ENCODE data around the gene ARHGAP24. TPM values are rescaled to one million over a fixed set of nuclear protein-coding genes. Genes with fewer than 3 reads are reported as not detected.
"Not testable (repeated sequence)": the region's sequence is repeated elsewhere in the genome, so short reads cannot be mapped to it uniquely, and the experiment has no call there.

ARHGAP24 gene
- total RNA-seq, 2 donors from 2014 or later = 30.2 to 38.3 TPM

- DNase-seq (no peak), ATAC-seq (no peak)
- intact Hi-C loops (cut with DNase I) = loop anchor here in 1 of 2 donors (5.0 to 10.0 kb wide), 2 partner anchors 45 to 267 kb away; no protein-coding TSS in a partner anchor
Observed at GRCh38 chr4:85477534-85477933, 2.6 kb downstream of the ARHGAP24 start.

GRCh38 chr4:85478576-85478975 is 3.6 kb downstream of the ARHGAP24 start:
- ATAC-seq (no peak), DNase-seq (no peak)
- intact Hi-C loops (cut with DNase I) = loop anchor here in 1 of 2 donors (5.0 to 10.0 kb wide), 2 partner anchors 44 to 266 kb away; no protein-coding TSS in a partner anchor

DNA sequence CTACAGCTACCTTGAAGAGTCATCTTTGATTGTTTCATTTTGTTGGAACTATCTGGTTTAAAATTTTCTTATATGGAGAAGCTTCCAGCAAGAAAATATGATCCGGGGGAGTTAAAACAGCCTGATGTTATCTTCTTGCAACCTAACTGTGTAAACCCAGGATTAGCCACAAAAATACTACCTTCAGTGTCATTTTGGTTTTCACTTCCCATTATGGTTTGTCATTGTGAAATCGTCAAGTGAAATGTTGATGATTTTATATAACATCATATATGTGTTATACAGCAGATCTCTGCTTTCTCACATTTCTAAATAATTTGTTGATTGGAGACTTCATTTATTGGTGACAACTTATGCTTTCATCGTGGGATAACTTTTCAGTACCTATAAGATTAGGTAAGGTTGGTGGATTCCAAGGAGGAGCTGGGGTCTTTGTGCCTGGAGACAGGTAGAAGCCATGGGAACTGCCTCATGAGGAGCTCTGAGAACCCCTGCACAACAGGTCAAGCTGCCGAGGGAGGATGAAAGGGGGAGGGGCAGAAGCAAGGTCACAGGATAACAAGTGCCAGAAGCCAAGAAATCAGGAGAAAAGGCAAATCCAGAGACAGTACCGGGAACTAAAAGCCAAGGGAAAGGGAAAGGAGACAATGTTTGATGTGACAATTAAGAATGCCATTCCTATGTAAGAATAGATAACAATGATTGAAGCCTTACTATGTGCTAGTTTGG is 7.2 kb downstream of the ARHGAP24 start:
- intact Hi-C loops (cut with DNase I) = no loop called here
- no peak for ATAC-seq
- no peak for DNase-seq

- intact Hi-C loops (cut with DNase I) = no loop called here
- DNase-seq (no peak), ATAC-seq (peak in 1 of 2 donors; percentile 70)
Observed at GRCh38 chr4:85486425-85487086, 11.6 kb downstream of the ARHGAP24 start.

DNA sequence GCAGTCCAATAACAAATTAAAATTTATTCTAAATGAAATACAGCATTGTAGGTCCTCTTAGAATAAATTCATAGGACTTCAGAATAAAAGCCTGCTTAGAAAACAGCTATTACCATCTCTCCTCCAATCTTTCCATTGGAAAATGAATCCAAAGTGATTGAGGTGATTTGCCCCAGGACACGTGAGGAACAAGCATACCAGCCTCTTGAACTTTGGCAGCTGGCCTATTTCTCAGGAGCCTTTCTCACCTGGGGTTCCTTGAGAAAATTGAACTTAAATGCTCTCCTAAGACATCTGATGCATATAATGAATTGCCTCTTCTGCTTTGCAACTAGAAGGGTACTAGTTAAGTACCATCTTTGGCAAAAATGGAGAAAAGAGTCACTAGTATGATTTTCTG is 13.5 kb downstream of the ARHGAP24 start:
- intact Hi-C loops (cut with DNase I) = no loop called here
- no peak for ATAC-seq

DNA sequence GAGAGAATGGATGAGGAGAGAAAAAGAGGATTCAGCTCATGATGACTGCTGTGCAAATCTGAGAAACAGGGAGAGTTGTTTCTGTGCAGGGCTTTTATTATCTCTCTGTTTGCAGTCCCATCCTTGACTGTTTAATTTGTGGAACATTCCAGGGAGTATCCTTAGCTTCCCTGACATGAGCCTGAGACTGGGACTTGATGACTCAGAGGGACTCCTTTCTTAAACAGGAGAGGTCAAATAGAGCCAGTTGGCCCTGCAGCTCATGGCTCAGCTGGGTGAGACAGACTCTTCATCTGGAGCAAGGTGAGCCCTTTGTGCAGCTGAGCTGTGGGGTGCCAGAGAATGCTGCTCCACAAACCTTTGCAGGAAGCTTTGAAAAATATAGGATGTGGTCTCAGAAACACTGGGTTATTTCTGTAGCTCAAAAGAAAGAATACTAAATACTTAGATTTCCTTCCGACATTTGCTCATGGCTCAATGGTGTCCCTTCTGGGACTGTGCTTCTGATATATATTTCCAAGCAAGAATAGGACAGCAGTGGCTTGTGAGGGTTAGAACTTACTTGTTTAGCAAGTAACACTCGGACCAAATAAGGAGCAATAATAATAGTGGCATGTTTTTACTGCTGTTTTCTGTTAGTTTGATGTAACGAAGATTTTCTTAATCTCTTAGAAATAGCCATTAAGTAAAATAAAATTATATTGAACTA is 14.5 kb downstream of the ARHGAP24 start:
- DNase-seq = no peak
- intact Hi-C loops (cut with DNase I) = no loop called here
- peak in 1 of 2 donors; percentile 88 for ATAC-seq

More for the DNA sequence above, 13.5 kb downstream of the ARHGAP24 start:
- DNase-seq = no peak

GRCh38 chr4:85491527-85491926 is 16.6 kb downstream of the ARHGAP24 start:
- intact Hi-C loops (cut with DNase I) = no loop called here
- DNase-seq = no peak
- ATAC-seq = peak; percentile 72 to 89

DNA sequence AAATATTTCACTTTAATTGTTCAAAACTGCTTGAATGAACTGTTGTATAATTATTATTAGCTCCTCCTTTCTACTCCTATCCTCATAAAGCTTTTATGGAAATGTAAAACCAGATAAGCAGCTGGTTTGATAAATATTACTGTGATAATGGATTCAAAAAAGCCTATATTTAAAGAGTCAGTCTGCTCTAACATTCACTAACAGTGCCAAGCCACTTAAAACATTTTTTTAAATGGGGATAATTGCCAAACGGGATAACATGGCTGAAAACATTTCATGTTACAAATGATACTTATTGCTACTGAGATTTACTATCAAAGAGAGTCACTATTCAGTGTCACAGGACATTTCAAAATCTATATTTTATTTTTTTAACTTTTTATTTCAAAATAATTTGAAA is 17.4 kb downstream of the ARHGAP24 start:
- intact Hi-C loops (cut with DNase I) = no loop called here
- ATAC-seq (no peak), DNase-seq (no peak)

DNA sequence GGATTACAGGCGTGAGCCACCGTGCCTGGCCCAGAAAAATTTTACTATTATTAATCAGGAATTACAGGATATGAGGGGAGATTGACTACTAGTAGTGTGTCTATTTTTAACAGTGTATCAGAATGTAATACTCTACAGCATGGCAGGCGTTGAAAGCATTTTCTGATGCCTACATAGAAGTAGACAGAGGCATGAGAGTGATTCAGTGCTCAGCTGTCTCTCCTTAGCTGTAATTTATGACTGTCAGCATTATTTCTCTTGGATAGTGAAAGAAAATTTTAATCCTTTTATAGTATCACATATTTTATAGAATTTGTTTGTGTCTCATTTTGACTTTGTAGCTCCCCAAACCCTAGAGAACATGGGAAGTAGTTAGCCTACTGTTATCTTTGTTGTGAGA is 20.7 kb downstream of the ARHGAP24 start:
- intact Hi-C loops (cut with DNase I) = no loop called here
- ATAC-seq (peak; percentile 50 to 82), DNase-seq (no peak)

GRCh38 chr4:85496126-85496849 is 21.3 kb downstream of the ARHGAP24 start:
- intact Hi-C loops (cut with DNase I) = no loop called here
- ATAC-seq = peak in 1 of 2 donors; percentile 13

DNA sequence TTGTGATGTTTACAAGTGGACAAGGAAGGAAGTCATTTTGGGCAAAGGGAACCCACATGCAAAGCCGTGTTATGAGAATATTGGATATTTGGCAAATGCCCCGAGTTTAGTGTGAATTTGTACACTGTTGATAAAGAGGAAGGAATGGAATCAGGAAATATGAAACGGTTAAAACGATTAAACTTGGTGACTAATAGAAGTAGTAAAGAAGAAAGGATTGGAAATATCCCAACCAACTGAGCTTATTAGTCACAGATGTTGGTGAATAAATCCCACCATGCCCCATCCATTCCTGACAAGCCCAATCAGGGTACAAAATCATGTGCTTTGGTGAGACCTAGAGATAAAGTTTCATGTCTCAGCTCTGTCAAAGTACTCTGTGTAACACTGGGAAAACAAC is 22.0 kb downstream of the ARHGAP24 start:
- ATAC-seq (peak in 1 of 2 donors; percentile 57), DNase-seq (no peak)
- intact Hi-C loops (cut with DNase I) = no loop called here

More at GRCh38 chr4:85496126-85496849, 21.3 kb downstream of the ARHGAP24 start:
- no peak for DNase-seq

DNA sequence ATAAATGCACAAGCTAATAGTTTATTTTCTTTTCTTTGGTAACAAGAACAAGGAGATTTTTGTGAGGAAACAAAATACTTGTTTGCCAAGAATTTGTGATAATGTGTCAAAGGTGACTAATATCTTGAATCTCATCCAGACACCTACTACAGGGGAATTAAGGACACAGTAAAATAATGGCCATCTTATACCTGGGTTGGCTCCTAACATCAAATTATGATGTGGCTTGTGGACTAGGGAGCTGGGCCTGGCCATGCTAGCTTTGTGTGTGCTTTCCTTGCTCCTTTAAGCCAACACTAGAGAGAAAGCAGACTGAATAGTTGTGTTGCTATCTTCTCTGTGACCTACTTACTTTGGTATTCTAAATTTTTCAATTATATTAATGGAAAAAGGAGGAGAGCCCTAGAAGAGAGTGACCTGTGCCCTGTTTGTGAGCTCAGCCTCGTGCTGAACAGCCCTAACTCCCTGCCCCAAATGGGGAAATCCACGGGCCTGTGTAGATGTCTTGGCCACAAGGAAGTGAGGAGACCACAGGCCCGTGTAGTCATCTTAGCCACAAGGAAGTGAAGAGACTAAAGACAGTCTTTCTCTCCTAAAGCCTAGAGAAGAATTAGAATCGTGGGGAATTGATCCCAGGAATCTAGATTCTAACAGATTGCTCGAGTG is 23.3 kb downstream of the ARHGAP24 start:
- peak; percentile 78 to 82 for ATAC-seq
- intact Hi-C loops (cut with DNase I) = no loop called here
- peak; percentile 56 for DNase-seq

- intact Hi-C loops (cut with DNase I) = no loop called here
- DNase-seq (no peak), ATAC-seq (no peak)
Observed at GRCh38 chr4:85499573-85499972, 24.6 kb downstream of the ARHGAP24 start.

GRCh38 chr4:85500110-85500867 is 25.3 kb downstream of the ARHGAP24 start:
- no peak for ATAC-seq
- no peak for DNase-seq
- intact Hi-C loops (cut with DNase I) = no loop called here

GRCh38 chr4:85501145-85501544 is 26.2 kb downstream of the ARHGAP24 start:
- DNase-seq; ATAC-seq; intact Hi-C loops (cut with DNase I): not testable (repeated sequence)

DNA sequence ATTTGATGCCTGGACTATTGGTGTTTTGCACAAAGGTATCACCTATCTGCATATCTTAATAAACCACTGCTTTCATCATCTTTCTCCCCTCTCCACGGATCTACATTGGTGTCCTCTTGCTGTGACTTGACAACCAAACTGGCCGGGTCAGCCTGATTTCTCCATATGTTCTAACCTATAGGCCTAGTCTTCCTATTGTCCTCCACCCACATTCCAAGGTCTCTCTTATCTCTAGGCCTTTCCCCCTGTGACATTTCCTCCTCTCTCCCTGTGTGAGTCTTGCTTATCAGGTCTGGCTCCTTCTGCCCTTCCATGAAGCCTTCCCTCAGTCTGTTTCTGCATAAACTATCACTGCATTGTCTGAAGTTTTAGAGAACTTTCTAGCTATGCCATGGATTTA is 33.7 kb downstream of the ARHGAP24 start:
- intact Hi-C loops (cut with DNase I) = no loop called here
- ATAC-seq = no peak
- DNase-seq = no peak

DNA sequence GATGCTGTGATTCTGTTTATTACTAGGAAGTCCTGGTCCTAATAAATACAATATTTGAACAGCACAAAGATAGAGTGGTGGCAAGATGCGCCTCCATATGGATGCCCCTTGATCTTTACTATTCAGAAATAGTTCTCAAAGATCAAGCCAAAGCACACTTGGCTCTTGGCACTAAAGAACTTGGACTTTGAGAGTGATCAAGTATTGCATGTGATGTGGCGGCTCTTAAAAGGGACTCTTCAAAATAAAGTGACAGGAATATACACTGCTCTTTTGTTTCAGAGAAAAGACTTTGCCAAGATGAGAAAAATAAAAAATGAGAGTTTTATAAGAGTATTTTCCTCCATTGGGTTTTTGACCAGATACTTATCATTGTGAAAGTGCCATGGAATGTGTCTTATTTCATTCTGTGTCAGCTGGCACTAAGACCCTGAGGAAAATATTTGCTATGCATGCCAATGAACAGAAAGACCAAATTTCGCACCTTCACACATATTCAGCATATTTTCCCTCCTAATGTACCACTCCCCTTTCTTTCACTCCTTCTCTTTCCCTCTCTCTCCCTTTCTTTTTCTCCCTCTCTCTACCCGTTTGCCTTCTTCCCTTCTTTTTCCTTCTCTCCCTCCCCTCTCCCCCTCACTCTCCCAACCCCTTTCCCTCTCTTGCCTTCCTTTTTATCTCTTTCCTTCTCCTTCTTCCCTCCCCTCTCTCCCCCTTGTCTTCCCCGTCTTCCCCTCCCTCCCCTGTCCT is 35.1 kb downstream of the ARHGAP24 start:
- DNase-seq (no peak), ATAC-seq (no peak)
- intact Hi-C loops (cut with DNase I) = no loop called here

Data from left cardiac atrium (tissue), 4 donors.